H1 (cell line): Measurements from ENCODE around the gene SCPEP1. TPM values are rescaled to one million over a fixed set of nuclear protein-coding genes. Genes with fewer than 3 reads are reported as not detected.

Source experiments
- EZH2 ChIP-seq: fragments of 200-600 bp; sonication (generic); IDR thresholded peaks from 2 replicates; pipeline ENCODE4 v1.7.1; 2012; ENCODE audit warnings: low read depth, mild to moderate bottlenecking, moderate library complexity, low read length, inconsistent platforms; ENCODE audit not compliant: severe bottlenecking
- SP2 ChIP-seq: IDR thresholded peaks from 2 replicates; pipeline ENCODE4 v1.6.1; 2012; ENCODE audit warnings: mild to moderate bottlenecking, low read length, inconsistent platforms
- polyA plus RNA-seq, 7 experiments: library from polyadenylated mRNA; depleted of rRNA in 3 of 7; stranded (reverse) in 5 of 7; unstranded in 2 of 7; fragments of >200 nt in 5 of 7; fragments of 200-250 nt in 2 of 7; gene quantifications; 1 replicate in 5 of 7; 2 replicates in 1 of 7; 4 replicates in 1 of 7; pipeline versions ENCODE4 v1.2.1 to v1.2.3, GENCODE V29; 2011 to 2013; ENCODE audit warnings: missing spikeins in 2 of 7, mixed read lengths in 2 of 7
- total RNA-seq: library from RNA; stranded (reverse); fragmentation: NEBNext Ultra II Directional; extraction: Animal tissue kit (Norgen Biotek cat#: 25700); gene quantifications from 2 replicates; pipeline ENCODE4 v1.2.1, GENCODE V29; 2021

Gene SCPEP1
- total and polyA plus RNA-seq, 2 of the 8 experiments (the other 6 are each of a cell fraction or from before 2014, with no cell fraction given), result 30.7 to 52.6 TPM

GRCh38 chr17:57033296-57033695 is 55.4 kb downstream of the SCPEP1 start (continued):
- TF ChIP-seq SP2, result no peak
- no peak for TF ChIP-seq EZH2
